NCI-H1048 (cell line): ENCODE measurements around the gene PTDSS2.

Experiments
- DNase-seq: peaks from one replicate; lab custom pipeline; 2025; lab: John Stamatoyannopoulos, UW

The PTDSS2 gene

DNA sequence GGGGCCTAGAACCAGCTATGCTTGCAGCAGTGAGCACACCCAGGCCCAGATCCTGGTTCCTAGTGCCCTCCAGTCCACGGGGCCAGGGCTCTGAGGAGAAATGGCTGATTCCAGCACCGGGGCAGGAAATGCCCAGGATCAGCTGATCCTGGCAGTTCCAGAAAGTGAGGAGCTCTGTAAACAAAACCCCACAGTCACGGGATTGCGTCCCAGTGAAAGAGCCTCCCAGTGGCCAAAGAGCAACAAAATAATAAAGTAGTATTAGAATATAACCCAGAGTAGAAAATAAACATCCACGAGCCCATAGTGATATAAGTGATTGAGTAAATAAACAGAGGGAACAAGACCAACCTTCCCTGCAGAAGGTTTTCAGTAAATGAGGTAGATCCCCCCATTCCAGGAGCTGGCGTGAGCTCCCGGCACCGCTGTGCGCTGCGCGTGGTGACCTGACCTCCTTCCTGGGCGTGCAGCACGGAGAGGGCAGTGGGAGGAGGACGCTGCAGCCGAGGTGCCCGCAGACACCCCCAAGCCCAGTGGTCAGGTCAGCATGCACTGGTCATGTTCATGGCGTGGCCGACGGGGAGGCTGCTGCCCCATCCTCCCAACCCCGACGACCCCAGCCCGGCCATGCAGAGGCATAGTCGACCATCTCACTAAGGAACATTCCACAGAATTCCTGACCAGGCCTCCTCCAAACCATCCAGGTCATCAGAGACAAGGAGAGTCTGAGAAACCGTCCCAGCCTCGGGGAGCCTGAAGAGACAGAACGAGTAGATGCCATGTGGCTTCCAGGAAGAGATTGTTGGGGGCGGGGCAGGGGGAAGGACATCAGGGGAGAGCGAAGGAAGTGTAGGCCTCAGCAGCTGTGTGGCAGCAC is 19.8 kb downstream of the PTDSS2 start:
- DNase-seq, result no peak

- DNase-seq, result no peak
These were observed 21.5 kb downstream of the PTDSS2 start for GRCh38 chr11:471468-472145.

GRCh38 chr11:472272-472671 is 22.2 kb downstream of the PTDSS2 start:
- DNase-seq, result no peak

DNA sequence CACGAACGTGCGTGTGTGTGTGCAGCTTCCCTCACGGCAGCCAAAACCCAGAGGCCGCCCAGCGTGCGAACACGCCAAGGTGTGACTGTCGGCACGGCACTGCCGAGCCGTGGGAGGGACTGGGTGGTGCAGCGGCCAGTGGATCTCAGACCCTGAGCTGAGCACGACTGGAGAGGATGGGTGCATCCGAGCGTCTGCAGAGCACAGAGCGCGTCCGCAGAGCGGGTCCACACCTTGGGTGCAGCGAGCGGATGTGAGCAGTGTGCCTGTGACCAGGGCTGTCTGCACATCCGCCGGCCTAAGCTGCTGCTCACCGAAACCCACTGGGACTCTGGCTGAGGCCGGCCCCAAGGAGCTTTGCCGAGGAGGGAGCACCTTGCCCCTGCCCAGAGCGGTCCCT is 22.7 kb downstream of the PTDSS2 start:
- DNase-seq, result no peak

- no peak for DNase-seq
These were observed 23.3 kb downstream of the PTDSS2 start for GRCh38 chr11:473415-473814.

DNA sequence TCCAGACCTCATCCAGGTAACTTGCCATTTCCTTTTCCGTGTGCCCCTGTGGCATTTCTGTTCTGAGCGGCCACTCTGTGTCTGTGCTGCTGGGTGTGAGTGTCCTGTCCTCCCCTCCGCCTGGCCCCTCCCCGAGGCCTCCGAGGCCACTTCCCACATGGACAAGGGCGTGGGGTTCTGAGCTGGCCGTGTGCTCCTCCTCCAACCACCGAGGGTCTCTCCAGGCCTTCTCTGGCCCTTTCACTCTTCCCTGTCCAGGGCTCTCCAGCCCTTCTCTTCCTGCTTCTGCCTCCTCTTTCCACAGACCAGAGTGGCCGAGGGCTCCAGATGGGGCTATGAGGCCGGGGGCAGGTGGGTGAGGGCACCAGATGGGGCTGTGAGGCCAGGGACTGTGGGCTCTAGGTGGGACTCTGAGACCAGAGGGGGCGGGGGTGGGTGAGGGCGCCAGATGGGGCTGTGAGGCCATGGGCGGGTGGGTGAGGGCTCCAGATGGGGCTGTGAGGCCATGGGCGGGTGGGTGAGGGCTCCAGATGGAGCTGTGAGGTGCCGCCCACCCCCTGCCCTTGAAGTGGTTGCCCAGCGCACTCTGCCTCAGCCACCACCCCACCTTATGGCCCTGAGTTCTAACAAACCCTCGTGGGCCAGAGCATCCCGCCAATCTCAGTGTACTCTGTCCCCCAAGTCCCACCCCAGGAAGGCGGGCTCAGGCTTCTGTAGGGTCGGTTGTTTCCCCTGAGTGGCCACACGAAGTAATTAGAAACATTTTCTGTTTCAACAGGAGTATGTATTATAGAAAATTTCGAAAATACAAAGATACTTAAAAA is 24.1 kb downstream of the PTDSS2 start:
- no peak for DNase-seq

DNA sequence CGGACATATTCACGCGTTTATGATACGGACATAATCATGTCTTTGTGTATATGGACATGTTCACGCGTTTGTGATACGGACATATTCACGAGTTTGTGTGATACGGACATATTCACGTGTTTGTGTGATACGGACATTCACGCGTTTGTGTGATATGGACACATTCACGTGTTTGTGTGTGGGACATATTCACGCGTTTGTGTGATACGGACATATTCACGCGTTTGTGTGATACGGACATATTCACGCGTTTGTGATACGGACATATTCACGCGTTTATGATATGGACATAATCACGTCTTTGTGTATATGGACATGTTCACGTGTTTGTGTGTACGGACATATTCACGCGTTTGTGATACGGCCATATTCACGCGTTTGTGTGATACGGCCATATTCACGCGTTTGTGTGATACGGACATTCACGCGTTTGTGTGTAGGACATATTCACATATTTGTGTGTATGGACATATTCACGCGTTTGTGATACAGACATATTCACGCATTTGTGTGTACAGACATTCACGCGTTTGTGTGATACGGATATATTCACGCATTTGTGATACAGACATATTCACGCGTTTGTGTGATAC is 24.9 kb downstream of the PTDSS2 start:
- DNase-seq, result no peak

DNA sequence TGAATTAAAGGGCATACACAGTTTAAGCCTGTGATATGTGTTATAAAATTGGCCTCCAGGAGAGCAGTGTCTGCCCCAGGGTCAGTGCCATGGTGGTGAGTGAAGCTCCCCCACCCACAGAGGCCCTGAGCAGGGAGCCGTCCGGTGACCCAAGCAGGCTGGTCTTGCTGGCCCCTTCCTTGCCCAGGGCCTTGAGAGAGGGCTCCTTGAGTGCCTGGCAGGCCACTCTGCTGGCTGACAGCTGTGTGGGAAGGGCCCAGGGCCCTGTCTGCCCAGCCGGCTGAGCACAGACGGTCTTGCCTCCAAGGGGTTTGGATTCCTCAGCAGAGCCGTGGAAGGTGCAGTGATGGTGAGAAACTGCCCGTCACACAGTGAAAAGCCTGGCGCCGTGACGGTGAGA is 25.9 kb downstream of the PTDSS2 start:
- DNase-seq, result no peak

GRCh38 chr11:476416-476815 is 26.3 kb downstream of the PTDSS2 start:
- no peak for DNase-seq

- DNase-seq, result no peak
These were observed 27.1 kb downstream of the PTDSS2 start for GRCh38 chr11:477052-477715.

DNA sequence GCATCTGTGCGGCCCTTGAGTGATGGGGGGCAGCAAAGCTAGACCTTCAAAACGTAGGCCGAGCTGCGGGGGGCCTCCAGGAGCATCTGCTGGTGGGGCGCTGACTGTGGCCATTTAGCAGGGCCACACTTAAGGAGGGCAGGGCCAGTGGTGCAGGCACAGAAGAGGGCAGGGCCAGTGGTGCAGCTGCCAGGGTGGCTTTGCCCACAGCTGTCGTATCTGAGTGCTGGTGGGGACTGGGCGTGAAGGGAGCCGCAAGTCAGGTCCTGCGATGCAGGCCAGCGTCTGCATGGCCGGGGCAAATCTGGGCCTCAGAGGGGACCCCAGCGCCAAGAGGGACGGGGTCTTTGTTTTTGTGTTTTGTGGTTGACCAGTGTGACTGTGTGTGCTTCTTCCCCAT is 29.2 kb downstream of the PTDSS2 start:
- no peak for DNase-seq

DNA sequence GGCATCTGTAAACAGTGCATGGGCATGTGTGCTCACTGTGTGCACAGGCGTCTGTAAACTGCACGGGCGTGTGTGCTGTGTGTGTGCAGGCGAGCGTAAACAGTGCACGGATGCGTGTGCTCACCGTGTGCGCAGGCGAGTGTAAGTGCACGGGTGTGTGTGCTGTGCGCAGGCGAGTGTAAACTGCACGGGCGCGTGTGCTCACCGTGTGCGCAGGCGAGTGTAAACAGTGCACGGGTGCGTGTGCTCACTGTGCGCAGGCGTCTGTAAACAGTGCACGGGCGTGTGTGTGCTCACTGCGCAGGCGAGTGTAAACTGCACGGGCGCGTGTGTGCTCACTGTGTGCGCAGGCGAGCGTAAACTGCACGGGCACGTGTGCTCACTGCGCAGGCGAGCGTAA is 34.5 kb downstream of the PTDSS2 start:
- no peak for DNase-seq

GRCh38 chr11:486189-486588 is 36.1 kb downstream of the PTDSS2 start:
- DNase-seq, result no peak

GRCh38 chr11:487571-488021 is 37.5 kb downstream of the PTDSS2 start:
- no peak for DNase-seq

DNA sequence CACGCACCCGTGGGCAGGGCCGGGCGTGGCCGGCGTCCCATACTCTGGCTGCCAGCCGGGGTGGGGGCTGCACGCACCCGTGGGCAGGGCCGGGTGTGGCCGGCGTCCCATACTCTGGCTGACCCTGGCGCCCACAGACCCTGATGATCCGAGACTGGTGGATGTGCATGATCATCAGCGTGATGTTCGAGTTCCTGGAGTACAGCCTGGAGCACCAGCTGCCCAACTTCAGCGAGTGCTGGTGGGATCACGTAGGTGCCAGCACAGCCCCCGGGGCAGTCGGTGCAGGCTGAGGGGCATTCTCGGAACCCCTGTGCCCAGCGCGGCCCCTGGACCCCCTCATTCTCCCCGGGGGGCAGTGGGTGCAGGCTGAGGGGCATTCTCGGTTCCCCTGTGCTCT is 38.0 kb downstream of the PTDSS2 start:
- no peak for DNase-seq

DNA sequence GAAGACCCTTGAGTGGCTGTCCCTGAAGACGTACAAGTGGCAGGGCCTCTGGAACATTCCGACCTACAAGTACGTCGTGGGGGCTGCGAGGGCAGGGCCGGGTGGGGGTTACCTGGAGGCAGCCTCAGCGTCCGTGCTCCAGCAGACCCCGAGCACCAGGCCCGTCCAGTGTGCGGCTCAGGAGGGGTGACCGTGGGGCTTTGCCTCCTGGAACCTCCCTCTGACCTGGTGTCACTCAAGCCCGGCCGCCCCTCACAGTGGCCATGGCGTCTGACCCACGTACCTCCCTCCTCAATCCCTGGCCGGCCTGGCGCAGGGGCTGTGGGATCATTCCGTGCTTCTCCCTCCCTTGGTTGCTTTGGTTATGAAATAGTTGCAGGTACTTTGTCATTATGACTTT is 38.5 kb downstream of the PTDSS2 start:
- no peak for DNase-seq

GRCh38 chr11:488992-489391 is 38.9 kb downstream of the PTDSS2 start:
- no peak for DNase-seq

GRCh38 chr11:489610-490185 is 39.6 kb downstream of the PTDSS2 start:
- no peak for DNase-seq

DNA sequence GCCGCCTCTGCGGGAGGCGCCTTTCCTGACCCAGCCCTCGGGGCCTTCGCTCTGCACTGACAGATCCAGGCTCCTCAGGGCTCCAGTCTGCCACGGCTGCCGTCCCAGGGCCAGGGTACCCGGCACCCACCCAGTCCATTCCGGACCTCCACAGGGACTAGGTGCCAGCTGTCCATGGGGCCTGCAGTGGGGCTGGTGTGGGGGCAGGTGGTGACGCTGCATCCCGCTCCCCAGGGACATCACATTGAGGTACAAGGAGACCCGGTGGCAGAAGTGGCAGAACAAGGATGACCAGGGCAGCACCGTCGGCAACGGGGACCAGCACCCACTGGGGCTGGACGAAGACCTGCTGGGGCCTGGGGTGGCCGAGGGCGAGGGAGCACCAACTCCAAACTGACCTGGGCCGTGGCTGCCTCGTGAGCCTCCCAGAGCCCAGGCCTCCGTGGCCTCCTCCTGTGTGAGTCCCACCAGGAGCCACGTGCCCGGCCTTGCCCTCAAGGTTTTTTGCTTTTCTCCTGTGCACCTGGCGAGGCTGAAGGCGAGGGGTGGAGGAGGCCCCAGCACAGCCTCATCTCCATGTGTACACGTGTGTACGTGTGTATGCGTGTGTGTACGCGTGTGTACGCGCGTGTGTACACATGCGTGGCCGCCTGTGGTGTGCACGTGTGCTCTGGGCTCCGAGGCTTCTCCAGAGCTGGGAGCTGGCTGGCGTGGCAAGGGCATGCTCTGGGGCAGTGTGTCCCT is 40.3 kb downstream of the PTDSS2 start:
- no peak for DNase-seq

- DNase-seq, result no peak
These were observed 40.8 kb downstream of the PTDSS2 start for GRCh38 chr11:490930-491260.

DNA sequence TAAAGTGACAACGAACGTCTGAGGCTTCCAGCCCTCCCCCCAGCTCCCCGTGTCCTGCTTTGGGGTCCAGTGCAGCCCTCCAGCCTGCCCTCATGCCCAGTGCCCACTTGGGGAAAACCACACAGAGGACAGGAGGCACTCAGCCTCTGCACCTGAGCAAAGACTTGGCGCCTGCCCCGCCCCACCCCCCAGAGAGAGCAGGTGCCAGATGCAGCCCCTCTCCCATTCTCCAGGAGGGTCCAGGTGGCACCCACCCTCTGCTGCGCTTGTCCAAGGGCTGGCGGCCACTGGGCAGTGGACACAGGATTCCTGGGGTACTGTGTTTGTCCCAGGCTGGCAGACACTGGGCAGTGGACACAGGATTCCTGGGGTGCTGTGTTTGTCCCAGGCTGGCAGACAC is 41.3 kb downstream of the PTDSS2 start:
- no peak for DNase-seq
